Astrocyte (in vitro differentiated cells and primary cell): ENCODE measurements around the gene P4HA2. TPM values are rescaled to one million over a fixed set of nuclear protein-coding genes. Genes with fewer than 3 reads are reported as not detected.

Experiments
- DNase-seq: peaks from one replicate; pipeline ENCODE4 v3.0.0-alpha.2; 2010; ENCODE audit warnings: low read depth
- FAIRE-seq: peaks from 2 replicates; lab custom pipeline; 2011; peaks lifted over from hg19 to GRCh38; lab: Jason Lieb, UNC
- H2AFZ ChIP-seq: 2 replicates; pipeline ENCODE4 v1.6.0; 2012; ENCODE audit warnings: low read depth, low read length, inconsistent platforms
- H3K27ac ChIP-seq: 2 replicates; pipeline ENCODE4 v1.5.1; 2011; ENCODE audit warnings: low read depth, low read length, inconsistent platforms
- H3K27me3 ChIP-seq: 2 replicates; pipeline ENCODE4 v1.6.0; 2011; ENCODE audit warnings: low read length, inconsistent platforms; ENCODE audit not compliant: insufficient read depth
- H3K36me3 ChIP-seq: 2 replicates; pipeline ENCODE4 v1.5.1; 2011; ENCODE audit warnings: low read length, inconsistent platforms; ENCODE audit not compliant: insufficient read depth
- H3K4me1 ChIP-seq: 2 replicates; pipeline ENCODE4 v1.5.1; 2011; ENCODE audit warnings: low read length, inconsistent platforms; ENCODE audit not compliant: insufficient read depth
- H3K4me2 ChIP-seq: 2 replicates; pipeline ENCODE4 v1.6.0; 2012; ENCODE audit warnings: low read length, inconsistent platforms
- H3K4me3 ChIP-seq: 2 replicates; pipeline ENCODE4 v1.5.1; 2011; ENCODE audit warnings: low read depth, mild to moderate bottlenecking, low read length, inconsistent platforms; ENCODE audit not compliant: insufficient read depth
- H3K79me2 ChIP-seq: 2 replicates; pipeline ENCODE4 v1.6.0; 2012; ENCODE audit warnings: mild to moderate bottlenecking, low read length, inconsistent platforms; ENCODE audit not compliant: insufficient read depth
- H3K9ac ChIP-seq: 2 replicates; pipeline ENCODE4 v1.6.0; 2012; ENCODE audit warnings: mild to moderate bottlenecking, low read length, inconsistent platforms
- H3K9me3 ChIP-seq: 2 replicates; pipeline ENCODE4 v1.5.1; 2012; ENCODE audit warnings: low read depth, mild to moderate bottlenecking, low read length, inconsistent platforms; ENCODE audit not compliant: insufficient read depth
- H4K20me1 ChIP-seq: 2 replicates; pipeline ENCODE4 v1.6.0; 2012; ENCODE audit warnings: low read length, inconsistent platforms; ENCODE audit not compliant: insufficient read depth
- H3K27ac Mint-ChIP-seq: one replicate; pipeline ENCODE4 v1.8.0; 2021; ENCODE audit warnings: mild to moderate bottlenecking, mixed read lengths; ENCODE audit not compliant: unreplicated experiment
- H3K27me3 Mint-ChIP-seq: one replicate; pipeline ENCODE4 v1.8.0; 2021; ENCODE audit warnings: low read depth, mixed read lengths; ENCODE audit not compliant: unreplicated experiment
- H3K36me3 Mint-ChIP-seq: one replicate; pipeline ENCODE4 v1.8.0; 2021; ENCODE audit warnings: low read depth, mixed read lengths; ENCODE audit not compliant: unreplicated experiment
- H3K4me1 Mint-ChIP-seq: one replicate; pipeline ENCODE4 v1.8.0; 2021; ENCODE audit warnings: low read depth, mixed read lengths; ENCODE audit not compliant: unreplicated experiment
- H3K4me3 Mint-ChIP-seq: one replicate; pipeline ENCODE4 v1.8.0; 2021; ENCODE audit warnings: mild to moderate bottlenecking, moderate library complexity, mixed read lengths; ENCODE audit not compliant: unreplicated experiment
- H3K9me3 Mint-ChIP-seq: one replicate; pipeline ENCODE4 v1.8.0; 2021; ENCODE audit warnings: mild to moderate bottlenecking, mixed read lengths; ENCODE audit not compliant: unreplicated experiment
- CTCF ChIP-seq: IDR thresholded peaks from 2 replicates; pipeline ENCODE4 v1.5.1; 2011; ENCODE audit warnings: low read depth, mild to moderate bottlenecking, inconsistent platforms, low read length, moderate library complexity; ENCODE audit not compliant: insufficient read depth
- EZH2 ChIP-seq: IDR thresholded peaks from 2 replicates; pipeline ENCODE4 v1.6.1; 2012; ENCODE audit warnings: mild to moderate bottlenecking, low read length, inconsistent platforms; ENCODE audit not compliant: insufficient read depth
- total RNA-seq: library from RNA; stranded (reverse); gene quantifications from 2 replicates; pipeline ENCODE4 v1.2.1, GENCODE V29; 2021

The P4HA2 gene
- total RNA-seq, 1 donor from 2014 or later, result 214 TPM

DNA sequence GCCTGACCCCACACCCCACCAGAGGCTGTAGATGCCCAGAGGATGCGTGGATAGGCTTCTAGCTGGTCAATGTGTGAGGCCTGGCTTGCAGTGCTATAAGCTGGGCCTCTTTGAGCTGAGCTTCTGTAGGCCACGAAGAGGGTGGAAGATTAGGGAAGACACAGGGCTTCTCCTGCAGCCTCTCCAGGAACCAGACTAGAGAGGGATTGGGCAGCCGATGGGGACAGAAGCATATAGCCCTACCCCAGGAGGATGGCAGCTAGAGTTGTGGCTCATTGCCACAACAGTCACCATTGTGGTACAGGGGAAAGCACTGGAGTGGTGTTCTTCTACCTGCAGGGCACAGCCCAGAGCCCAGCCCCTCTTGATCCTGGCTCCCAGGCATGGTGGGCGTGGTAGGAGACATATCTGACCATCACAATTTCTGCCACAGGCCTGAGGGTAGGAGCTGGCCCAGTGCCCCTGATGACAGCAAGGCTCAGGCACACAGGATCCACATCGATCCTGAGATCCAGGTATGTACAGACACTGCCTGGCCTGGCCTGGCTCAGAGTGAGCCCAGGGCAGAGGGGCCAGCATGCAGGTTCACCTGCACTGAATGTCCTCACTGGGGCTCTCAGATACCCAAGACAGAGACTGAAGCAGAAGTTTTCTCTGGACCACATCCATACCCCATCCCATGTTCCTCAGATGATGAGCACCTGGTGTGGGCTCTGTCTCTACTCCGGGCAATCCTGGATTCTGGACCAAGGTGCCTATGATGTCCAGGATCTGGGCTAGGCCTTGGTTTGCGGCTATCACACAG is 38.6 kb upstream of the P4HA2 start:
- H3K4me1 ChIP-seq, result peaks cover 85% of the 10 kb centered on the region
- H4K20me1 ChIP-seq, result peaks cover 93% of the 10 kb centered on the region
- peak overlapping the region; percentile 82 for H3K9ac ChIP-seq

GRCh38 chr5:132265336-132266030 is 37.8 kb upstream of the P4HA2 start:
- H3K27me3 Mint-ChIP-seq, result no peaks in the 10 kb centered on the region
- no peak overlapping the region for H3K4me3 Mint-ChIP-seq
- Histone ChIP-seq H2AFZ (no peak overlapping the region), H3K4me2 (peak overlapping the region; percentile 97), H3K36me3 (peaks cover 40% of the 10 kb centered on the region), H3K4me3 (no peak overlapping the region), H4K20me1 (peaks cover 91% of the 10 kb centered on the region), H3K9me3 (no peaks in the 10 kb centered on the region), H3K79me2 (peaks cover 95% of the 10 kb centered on the region), H3K4me1 (peaks cover 93% of the 10 kb centered on the region), H3K9ac (peak overlapping the region; percentile 82), H3K27me3 (no peaks in the 10 kb centered on the region), H3K27ac (peak overlapping the region; percentile 97)
- FAIRE-seq (peak; percentile 66), DNase-seq (peak; percentile 92)
- TF ChIP-seq CTCF (no peak), EZH2 (no peak)
- H3K36me3 Mint-ChIP-seq, result peaks cover 27% of the 10 kb centered on the region
- H3K9me3 Mint-ChIP-seq, result no peaks in the 10 kb centered on the region
- H3K27ac Mint-ChIP-seq, result peak overlapping the region; percentile 77
- H3K4me1 Mint-ChIP-seq, result peaks cover 45% of the 10 kb centered on the region

More for the DNA sequence above, 38.6 kb upstream of the P4HA2 start:
- H3K27ac ChIP-seq, result peak overlapping the region; percentile 97
- DNase-seq, result no peak
- peak overlapping the region; percentile 33 for H3K4me2 ChIP-seq
- Mint-ChIP-seq H3K27me3 (no peaks in the 10 kb centered on the region), H3K36me3 (peaks cover 33% of the 10 kb centered on the region), H3K9me3 (no peaks in the 10 kb centered on the region), H3K4me1 (peaks cover 37% of the 10 kb centered on the region), H3K27ac (no peak overlapping the region), H3K4me3 (no peak overlapping the region)
- no peak for TF ChIP-seq CTCF
- no peak for TF ChIP-seq EZH2
- H3K27me3 ChIP-seq, result no peaks in the 10 kb centered on the region
- H2AFZ ChIP-seq, result no peak overlapping the region
- H3K4me3 ChIP-seq, result no peak overlapping the region
- H3K9me3 ChIP-seq, result no peaks in the 10 kb centered on the region
- peaks cover 91% of the 10 kb centered on the region for H3K79me2 ChIP-seq
- peaks cover 44% of the 10 kb centered on the region for H3K36me3 ChIP-seq
- FAIRE-seq, result no peak
